DND-41 (cell line): ENCODE data around the gene GARIN5B.

Experiments used
- ATAC-seq: fragments of 200-7000 bp; cut with Tn5 transposase; 3 replicates; pipeline ENCODE4 v1.9.1; 2021; ENCODE audit warnings: low read depth; ENCODE audit not compliant: insufficient read depth
- DNase-seq: peaks from one replicate; pipeline ENCODE4 v3.0.0-alpha.2; 2020
- H2AFZ ChIP-seq: 2 replicates; pipeline ENCODE4 v1.6.0; 2012; ENCODE audit warnings: low read depth, low read length
- H3K27ac ChIP-seq: 2 replicates; pipeline ENCODE4 v1.5.1; 2012; ENCODE audit warnings: low read length, inconsistent platforms
- H3K27me3 ChIP-seq: fragments of 200-600 bp; sonication (generic); 2 replicates; pipeline ENCODE4 v1.6.0; 2012; ENCODE audit warnings: low read length, mild to moderate bottlenecking, inconsistent platforms; ENCODE audit not compliant: insufficient read depth, poor library complexity
- H3K36me3 ChIP-seq: 2 replicates; pipeline ENCODE4 v1.5.1; 2012; ENCODE audit warnings: low read length, inconsistent platforms; ENCODE audit not compliant: insufficient read depth
- H3K4me1 ChIP-seq: 2 replicates; pipeline ENCODE4 v1.5.1; 2012; ENCODE audit warnings: mild to moderate bottlenecking, low read length; ENCODE audit not compliant: insufficient read depth
- H3K4me2 ChIP-seq: 2 replicates; pipeline ENCODE4 v1.6.0; 2012; ENCODE audit warnings: mild to moderate bottlenecking, moderate library complexity, low read length, inconsistent platforms; ENCODE audit not compliant: insufficient read depth
- H3K4me3 ChIP-seq, 2 experiments: fragments of 200-600 bp in 1 of 2; shearing (Covaris generic) in 1 of 2; 2 replicates each; pipeline ENCODE4 v1.5.1; 2012 to 2016; ENCODE audit warnings: inconsistent platforms in 2 of 2, low read length in 2 of 2, mild to moderate bottlenecking in 2 of 2, low read depth in 1 of 2, moderate library complexity in 1 of 2
- H3K79me2 ChIP-seq: 2 replicates; pipeline ENCODE4 v1.6.0; 2012; ENCODE audit warnings: low read length, inconsistent platforms; ENCODE audit not compliant: insufficient read depth
- H3K9ac ChIP-seq: 2 replicates; pipeline ENCODE4 v1.6.0; 2012; ENCODE audit warnings: low read depth, mild to moderate bottlenecking, inconsistent platforms, low read length, moderate library complexity
- H3K9me3 ChIP-seq: 2 replicates; pipeline ENCODE4 v1.5.1; 2012; ENCODE audit warnings: low read length, moderate library complexity, mild to moderate bottlenecking, inconsistent platforms; ENCODE audit not compliant: insufficient read depth, severe bottlenecking
- H4K20me1 ChIP-seq: 2 replicates; pipeline ENCODE4 v1.6.0; 2012; ENCODE audit warnings: low read length; ENCODE audit not compliant: insufficient read depth
- EZH2 ChIP-seq: IDR thresholded peaks from 3 replicates; pipeline ENCODE4 v1.6.1; 2012; ENCODE audit warnings: borderline replicate concordance, low read depth, mild to moderate bottlenecking, moderate library complexity, low read length, inconsistent platforms; ENCODE audit not compliant: severe bottlenecking
- TF ChIP-seq, protein P1 (sequence below): IDR thresholded peaks from 2 replicates; pipeline ENCODE4 v1.5.1; 2012; ENCODE audit warnings: borderline replicate concordance, low read length, moderate library complexity, mild to moderate bottlenecking; ENCODE audit not compliant: poor library complexity, severe bottlenecking; ENCODE audit errors: extremely low read depth

The GARIN5B gene

DNA sequence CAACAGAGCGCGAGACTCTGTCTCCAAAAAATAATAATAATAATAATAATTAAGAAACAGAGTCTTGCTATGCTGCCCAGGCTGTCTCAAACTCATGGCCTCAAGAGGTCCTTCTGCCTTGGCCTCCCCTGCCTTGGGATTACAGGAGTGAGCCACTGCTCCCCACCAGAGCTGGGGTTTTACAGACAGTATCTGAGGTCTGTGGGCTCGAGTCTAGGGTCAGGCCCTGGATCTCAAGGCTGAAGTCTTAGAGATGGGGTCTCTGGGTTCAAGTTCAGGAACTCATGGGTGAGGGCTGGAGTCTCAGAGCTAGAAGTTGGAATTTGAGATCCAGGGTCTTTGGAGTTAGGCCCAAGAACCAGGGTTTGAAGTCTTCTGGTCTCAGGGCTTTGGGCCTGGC, 3.7 kb upstream of the GARIN5B start:
- Histone ChIP-seq H3K27ac (no peak overlapping the region), H3K27me3 (no peaks in the 10 kb centered on the region), H3K9ac (no peak overlapping the region), H3K4me1 (no peaks in the 10 kb centered on the region), H3K4me3 (no peak overlapping the region), H3K79me2 (no peaks in the 10 kb centered on the region), H3K9me3 (no peaks in the 10 kb centered on the region), H2AFZ (no peak overlapping the region), H4K20me1 (no peaks in the 10 kb centered on the region), H3K4me2 (no peak overlapping the region), H3K36me3 (no peaks in the 10 kb centered on the region)
- no peak for TF ChIP-seq EZH2
- TF ChIP-seq, protein P1, sequence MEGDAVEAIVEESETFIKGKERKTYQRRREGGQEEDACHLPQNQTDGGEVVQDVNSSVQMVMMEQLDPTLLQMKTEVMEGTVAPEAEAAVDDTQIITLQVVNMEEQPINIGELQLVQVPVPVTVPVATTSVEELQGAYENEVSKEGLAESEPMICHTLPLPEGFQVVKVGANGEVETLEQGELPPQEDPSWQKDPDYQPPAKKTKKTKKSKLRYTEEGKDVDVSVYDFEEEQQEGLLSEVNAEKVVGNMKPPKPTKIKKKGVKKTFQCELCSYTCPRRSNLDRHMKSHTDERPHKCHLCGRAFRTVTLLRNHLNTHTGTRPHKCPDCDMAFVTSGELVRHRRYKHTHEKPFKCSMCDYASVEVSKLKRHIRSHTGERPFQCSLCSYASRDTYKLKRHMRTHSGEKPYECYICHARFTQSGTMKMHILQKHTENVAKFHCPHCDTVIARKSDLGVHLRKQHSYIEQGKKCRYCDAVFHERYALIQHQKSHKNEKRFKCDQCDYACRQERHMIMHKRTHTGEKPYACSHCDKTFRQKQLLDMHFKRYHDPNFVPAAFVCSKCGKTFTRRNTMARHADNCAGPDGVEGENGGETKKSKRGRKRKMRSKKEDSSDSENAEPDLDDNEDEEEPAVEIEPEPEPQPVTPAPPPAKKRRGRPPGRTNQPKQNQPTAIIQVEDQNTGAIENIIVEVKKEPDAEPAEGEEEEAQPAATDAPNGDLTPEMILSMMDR = no peak
- DNase-seq = no peak
- ATAC-seq = no peak

DNA sequence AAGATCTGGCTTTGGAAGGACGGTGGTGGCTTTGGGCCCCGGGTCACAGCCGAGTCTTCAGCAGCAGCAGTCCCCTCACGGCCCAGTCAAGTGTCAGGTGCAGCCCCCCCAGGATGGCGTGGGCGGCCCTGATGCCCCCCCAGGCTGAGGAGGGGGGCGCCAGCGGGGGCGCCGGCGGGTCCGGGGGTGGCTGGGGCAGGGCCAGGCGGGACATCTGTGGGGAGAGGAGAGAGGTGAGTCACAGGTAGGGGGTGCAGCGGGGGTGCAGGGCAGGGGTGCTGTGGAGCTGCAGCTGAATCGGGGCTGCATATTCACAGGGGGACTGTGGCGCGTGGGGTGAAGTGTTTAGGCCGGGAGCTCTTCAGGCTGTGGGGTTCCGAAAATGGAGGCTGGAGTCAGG, 2.9 kb upstream of the GARIN5B start:
- no peak for ATAC-seq
- Histone ChIP-seq H3K9me3 (no peaks in the 10 kb centered on the region), H4K20me1 (no peaks in the 10 kb centered on the region), H3K9ac (no peak overlapping the region), H3K4me3 (no peak overlapping the region), H3K27ac (no peak overlapping the region), H2AFZ (no peak overlapping the region), H3K4me1 (no peaks in the 10 kb centered on the region), H3K27me3 (no peaks in the 10 kb centered on the region), H3K79me2 (no peaks in the 10 kb centered on the region), H3K36me3 (no peaks in the 10 kb centered on the region), H3K4me2 (no peak overlapping the region)
- no peak for DNase-seq
- TF ChIP-seq, protein P1 = no peak
- no peak for TF ChIP-seq EZH2

DNA sequence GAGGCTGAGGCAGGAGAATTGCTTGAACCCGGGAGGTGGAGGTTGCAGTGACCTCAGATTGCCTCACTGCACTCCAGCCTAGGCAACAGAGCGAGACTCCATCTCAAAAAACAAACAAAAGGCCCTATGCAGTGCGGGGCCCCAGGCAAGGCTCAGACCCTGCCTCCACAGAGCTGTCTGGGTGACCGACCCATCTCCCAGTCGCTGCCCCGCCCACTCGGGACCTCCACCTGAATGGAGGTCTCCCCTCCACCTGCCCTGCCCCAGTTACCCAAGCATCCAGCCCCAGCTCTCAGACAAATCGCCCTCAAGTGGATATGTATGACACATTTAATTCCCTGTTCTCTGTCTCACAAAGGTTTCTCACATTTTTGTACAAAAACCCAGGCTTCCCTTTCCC, 2.2 kb upstream of the GARIN5B start:
- Histone ChIP-seq H3K79me2 (no peaks in the 10 kb centered on the region), H2AFZ (no peak overlapping the region), H3K9ac (no peak overlapping the region), H3K27me3 (no peaks in the 10 kb centered on the region), H3K4me2 (no peak overlapping the region), H3K36me3 (no peaks in the 10 kb centered on the region), H3K27ac (no peak overlapping the region), H4K20me1 (no peaks in the 10 kb centered on the region), H3K9me3 (no peaks in the 10 kb centered on the region), H3K4me1 (no peaks in the 10 kb centered on the region), H3K4me3 (no peak overlapping the region)
- ATAC-seq = no peak
- TF ChIP-seq EZH2 = no peak
- TF ChIP-seq, protein P1 = no peak
- DNase-seq = no peak
